ENCODE results near the gene GADL1.

DNA sequence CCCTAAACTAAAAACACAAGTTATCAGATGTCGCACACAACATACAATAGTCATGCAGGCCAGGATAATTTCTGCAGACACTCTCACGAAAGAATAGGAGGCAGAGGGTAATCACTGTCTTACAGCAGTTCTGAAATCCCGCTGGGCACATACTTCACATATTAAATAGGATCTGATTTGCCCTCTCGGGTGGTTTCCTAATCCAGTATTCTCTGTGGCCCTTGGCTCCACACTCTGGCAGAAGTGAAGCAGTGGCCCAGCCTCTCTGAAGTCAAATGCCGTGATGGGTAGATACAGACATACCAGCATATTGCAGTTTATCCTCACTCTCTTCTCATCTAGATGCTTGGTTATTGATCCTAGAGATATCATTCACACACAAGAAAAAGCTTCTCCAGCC, 19.0 kb downstream of the GADL1 start:
- TF ChIP-seq POLR2AphosphoS5 (IDR thresholded peaks at IDR 0.05; ENCODE audit: borderline replicate concordance, low read depth, low read length) (no peak), EZH2 (IDR thresholded peaks at IDR 0.05) (no peak), FOXP2 (optimal IDR thresholded peaks at IDR 0.05; ENCODE audit: control extremely low read depth, extremely low read length, insufficient read depth) (no peak)
